ENCODE data around the gene CD247. TPM values are rescaled to one million over a fixed set of nuclear protein-coding genes. Genes with fewer than 3 reads are reported as not detected.

The CD247 gene
- total RNA-seq, 2 experiments from 2014 or later: 105 to 114 TPM

DNA sequence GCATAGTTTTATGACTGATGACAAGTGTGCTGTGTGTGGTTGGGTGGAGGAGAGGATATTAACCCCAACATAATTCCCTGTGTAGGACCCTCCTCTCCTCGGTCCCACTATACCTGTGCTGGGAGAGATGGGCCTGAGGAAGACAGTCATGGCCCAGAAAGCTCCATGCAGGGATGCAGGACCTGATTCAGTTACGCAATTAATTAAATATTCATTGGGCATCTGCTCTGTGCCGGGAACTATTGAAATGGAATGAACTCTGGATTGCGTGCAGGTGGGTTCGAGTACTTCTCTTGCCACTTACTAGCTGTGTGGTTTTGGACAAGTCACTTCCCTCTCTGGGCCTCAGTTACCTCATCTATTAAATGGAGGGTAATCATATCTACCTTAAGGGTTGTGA, 74.6 kb downstream of the CD247 start:
- Mint-ChIP-seq H3K27me3 (no peaks in the 10 kb centered on the region), H3K36me3 (peaks cover 16% of the 10 kb centered on the region), H3K4me3 (no peak overlapping the region), H3K4me1 (ENCODE audit: low read depth) (peaks cover 72% of the 10 kb centered on the region), H3K9me3 (no peaks in the 10 kb centered on the region), H3K27ac (peak overlapping the region; percentile 69)
- ChIA-PET CTCF (interaction anchor here (0.9 to 7.7 kb wide), 8 partner anchors 19 to 223 kb away, joined by 3 to 62 read pairs (median 6); partner anchors contain the start of genes CD247 and POU2F1), POLR2A (interaction anchor here (0.8 kb wide), 2 partner anchors 72 to 74 kb away, joined by 3 to 4 read pairs; partner anchors contain the start of gene CD247)
- DNase-seq: no peak
- intact Hi-C loops (cut with micrococcal nuclease): loop anchor here (2.0 kb wide), 1 partner anchor 175 kb away; no protein-coding TSS in a partner anchor

GRCh38 chr1:167442854-167443565, 75.3 kb downstream of the CD247 start:
- POLR2A ChIA-PET: no interaction called here

GRCh38 chr1:167442142-167442848, 76.0 kb downstream of the CD247 start:
- peak; percentile 91 for DNase-seq
- Mint-ChIP-seq H3K9me3 (no peaks in the 10 kb centered on the region), H3K4me3 (no peak overlapping the region), H3K36me3 (peaks cover 24% of the 10 kb centered on the region), H3K27me3 (no peaks in the 10 kb centered on the region), H3K27ac (peak overlapping the region; percentile 64), H3K4me1 (ENCODE audit: low read depth) (peaks cover 71% of the 10 kb centered on the region)
- POLR2A ChIA-PET: no interaction called here
- CTCF ChIA-PET: interaction anchor here (0.7 to 7.7 kb wide), 12 partner anchors 9 to 312 kb away, joined by 3 to 62 read pairs (median 6); partner anchors contain the start of gene CD247
- intact Hi-C loops (cut with micrococcal nuclease): loop anchor here (1.0 to 2.0 kb wide), 4 partner anchors 41 to 220 kb away; no protein-coding TSS in a partner anchor

More at GRCh38 chr1:167442854-167443565, 75.3 kb downstream of the CD247 start:
- no peaks in the 10 kb centered on the region for H3K27me3 Mint-ChIP-seq
- no peak overlapping the region for H3K4me3 Mint-ChIP-seq
- CTCF ChIA-PET: interaction anchor here (0.9 to 7.7 kb wide), 9 partner anchors 10 to 175 kb away, joined by 3 to 62 read pairs (median 7); partner anchors contain the start of gene CD247
- peaks cover 73% of the 10 kb centered on the region for H3K4me1 Mint-ChIP-seq (ENCODE audit: low read depth)
- H3K27ac Mint-ChIP-seq: peak overlapping the region; percentile 69
- intact Hi-C loops (cut with micrococcal nuclease): loop anchor here (1.0 to 2.0 kb wide), 4 partner anchors 42 to 221 kb away; no protein-coding TSS in a partner anchor
- peaks cover 21% of the 10 kb centered on the region for H3K36me3 Mint-ChIP-seq
- H3K9me3 Mint-ChIP-seq: no peaks in the 10 kb centered on the region
- DNase-seq: no peak

- Mint-ChIP-seq H3K27me3 (no peaks in the 10 kb centered on the region), H3K4me1 (ENCODE audit: low read depth) (peaks cover 69% of the 10 kb centered on the region), H3K36me3 (peaks cover 32% of the 10 kb centered on the region), H3K9me3 (no peaks in the 10 kb centered on the region), H3K4me3 (no peak overlapping the region), H3K27ac (peak overlapping the region; percentile 56)
- intact Hi-C loops (cut with micrococcal nuclease): no loop called here
- ChIA-PET CTCF (interaction anchor here (0.6 to 7.7 kb wide), 15 partner anchors 9 to 382 kb away, joined by 3 to 62 read pairs (median 3); partner anchors contain the start of gene CD247), POLR2A (no interaction called here)
- no peak for DNase-seq
Observed at GRCh38 chr1:167441222-167441621, 77.1 kb downstream of the CD247 start.

GRCh38 chr1:167440776-167441175, 77.6 kb downstream of the CD247 start:
- peaks cover 35% of the 10 kb centered on the region for H3K36me3 Mint-ChIP-seq

GRCh38 chr1:167440345-167440744, 78.0 kb downstream of the CD247 start:
- H3K27ac Mint-ChIP-seq: no peak overlapping the region
- no peak for DNase-seq
- H3K27me3 Mint-ChIP-seq: no peaks in the 10 kb centered on the region
- H3K9me3 Mint-ChIP-seq: no peaks in the 10 kb centered on the region
- H3K4me3 Mint-ChIP-seq: no peak overlapping the region
- POLR2A ChIA-PET: no interaction called here
- intact Hi-C loops (cut with micrococcal nuclease): no loop called here
- peaks cover 35% of the 10 kb centered on the region for H3K36me3 Mint-ChIP-seq
- CTCF ChIA-PET: interaction anchor here (0.9 to 7.7 kb wide), 8 partner anchors 9 to 172 kb away, joined by 3 to 62 read pairs (median 6); partner anchors contain the start of gene CD247
- H3K4me1 Mint-ChIP-seq (ENCODE audit: low read depth): peaks cover 70% of the 10 kb centered on the region

More at GRCh38 chr1:167440776-167441175, 77.6 kb downstream of the CD247 start:
- ChIA-PET CTCF (interaction anchor here (0.9 to 7.7 kb wide), 12 partner anchors 9 to 381 kb away, joined by 3 to 62 read pairs (median 4); partner anchors contain the start of gene CD247), POLR2A (no interaction called here)
- Mint-ChIP-seq H3K4me1 (ENCODE audit: low read depth) (peaks cover 69% of the 10 kb centered on the region), H3K27ac (no peak overlapping the region), H3K27me3 (no peaks in the 10 kb centered on the region), H3K4me3 (no peak overlapping the region), H3K9me3 (no peaks in the 10 kb centered on the region)
- DNase-seq: no peak
- intact Hi-C loops (cut with micrococcal nuclease): no loop called here

GRCh38 chr1:167439301-167439988, 78.9 kb downstream of the CD247 start:
- ChIA-PET CTCF (interaction anchor here (1.0 to 7.7 kb wide), 3 partner anchors 80 to 171 kb away, joined by 3 to 37 read pairs (median 6); no protein-coding TSS in a partner anchor), POLR2A (interaction anchor here (1.0 kb wide), 1 partner anchor 14 kb away, joined by 3 read pairs; no protein-coding TSS in a partner anchor)
- H3K27me3 Mint-ChIP-seq: no peaks in the 10 kb centered on the region
- H3K4me1 Mint-ChIP-seq (ENCODE audit: low read depth): peaks cover 71% of the 10 kb centered on the region
- intact Hi-C loops (cut with micrococcal nuclease): no loop called here
- peaks cover 35% of the 10 kb centered on the region for H3K36me3 Mint-ChIP-seq
- no peaks in the 10 kb centered on the region for H3K9me3 Mint-ChIP-seq
- DNase-seq: no peak
- no peak overlapping the region for H3K4me3 Mint-ChIP-seq
- no peak overlapping the region for H3K27ac Mint-ChIP-seq

- ChIA-PET POLR2A (interaction anchor here (1.0 kb wide), 1 partner anchor 13 kb away, joined by 3 read pairs; no protein-coding TSS in a partner anchor), CTCF (interaction anchor here (0.9 to 7.7 kb wide), 8 partner anchors 9 to 170 kb away, joined by 3 to 37 read pairs (median 4); no protein-coding TSS in a partner anchor)
- DNase-seq: no peak
- peaks cover 71% of the 10 kb centered on the region for H3K4me1 Mint-ChIP-seq (ENCODE audit: low read depth)
- intact Hi-C loops (cut with micrococcal nuclease): no loop called here
- H3K9me3 Mint-ChIP-seq: no peaks in the 10 kb centered on the region
- no peaks in the 10 kb centered on the region for H3K27me3 Mint-ChIP-seq
- peak overlapping the region; percentile 80 for H3K27ac Mint-ChIP-seq
- peaks cover 37% of the 10 kb centered on the region for H3K36me3 Mint-ChIP-seq
- no peak overlapping the region for H3K4me3 Mint-ChIP-seq
Observed at GRCh38 chr1:167438171-167439138, 79.9 kb downstream of the CD247 start.

GRCh38 chr1:167435484-167435883, 82.8 kb downstream of the CD247 start:
- H3K27ac Mint-ChIP-seq: peak overlapping the region; percentile 46
- H3K4me3 Mint-ChIP-seq: no peak overlapping the region
- peaks cover 52% of the 10 kb centered on the region for H3K4me1 Mint-ChIP-seq (ENCODE audit: low read depth)
- no peak for DNase-seq
- peaks cover 47% of the 10 kb centered on the region for H3K36me3 Mint-ChIP-seq
- intact Hi-C loops (cut with micrococcal nuclease): no loop called here
- no peaks in the 10 kb centered on the region for H3K27me3 Mint-ChIP-seq
- no peaks in the 10 kb centered on the region for H3K9me3 Mint-ChIP-seq
- CTCF ChIA-PET: interaction anchor here (1.2 kb wide), 1 partner anchor 99 kb away, joined by 3 read pairs; no protein-coding TSS in a partner anchor
- POLR2A ChIA-PET: no interaction called here

DNA sequence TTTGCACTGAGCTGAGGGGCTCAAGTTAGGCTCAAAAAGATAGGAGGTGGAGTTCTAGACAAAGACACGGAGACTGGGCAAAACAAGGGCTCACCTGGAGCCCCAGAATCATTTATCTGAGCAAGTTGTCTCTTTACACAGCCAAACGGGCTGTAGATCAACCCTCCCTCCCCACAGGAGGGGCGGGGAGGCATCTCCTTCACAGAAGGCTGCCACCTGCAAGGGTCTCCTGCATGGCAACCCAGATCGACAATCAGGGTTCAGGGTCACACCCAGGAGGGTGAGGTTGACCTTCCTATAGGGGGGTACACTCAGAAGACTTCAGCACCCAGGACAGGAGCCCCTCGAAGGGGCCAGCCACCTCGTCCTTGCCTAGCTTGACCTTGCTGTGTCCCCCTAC, 84.0 kb downstream of the CD247 start:
- intact Hi-C loops (cut with micrococcal nuclease): no loop called here
- H3K4me3 Mint-ChIP-seq: no peak overlapping the region
- no peak for DNase-seq
- POLR2A ChIA-PET: interaction anchor here (1.1 kb wide), 1 partner anchor 23 kb away, joined by 3 read pairs; no protein-coding TSS in a partner anchor
- CTCF ChIA-PET: interaction anchor here (1.2 to 1.7 kb wide), 2 partner anchors 99 to 100 kb away, joined by 3 to 6 read pairs; no protein-coding TSS in a partner anchor
- H3K27me3 Mint-ChIP-seq: no peaks in the 10 kb centered on the region
- peaks cover 41% of the 10 kb centered on the region for H3K36me3 Mint-ChIP-seq
- H3K9me3 Mint-ChIP-seq: no peaks in the 10 kb centered on the region
- no peak overlapping the region for H3K27ac Mint-ChIP-seq
- peaks cover 51% of the 10 kb centered on the region for H3K4me1 Mint-ChIP-seq (ENCODE audit: low read depth)

All from activated CD4-positive, alpha-beta memory T cell treated with anti-CD3 and anti-CD28 coated beads for 36 hours (primary cell).